Fibroblast of peridontal ligament (primary cell): Measurements from ENCODE around the gene SF3A1.
A peak's percentile ranks its signal among the peaks of the same experiment; 100 is the strongest.
"Not testable (repeated sequence)": the region's sequence is repeated elsewhere in the genome, so short reads cannot be mapped to it uniquely, and the experiment has no call there.

ENCODE experiments used
- DNase-seq: peaks from one replicate; pipeline ENCODE4 v3.0.0-alpha.2; 2010; ENCODE audit errors: extremely low read depth

SF3A1 gene

DNA sequence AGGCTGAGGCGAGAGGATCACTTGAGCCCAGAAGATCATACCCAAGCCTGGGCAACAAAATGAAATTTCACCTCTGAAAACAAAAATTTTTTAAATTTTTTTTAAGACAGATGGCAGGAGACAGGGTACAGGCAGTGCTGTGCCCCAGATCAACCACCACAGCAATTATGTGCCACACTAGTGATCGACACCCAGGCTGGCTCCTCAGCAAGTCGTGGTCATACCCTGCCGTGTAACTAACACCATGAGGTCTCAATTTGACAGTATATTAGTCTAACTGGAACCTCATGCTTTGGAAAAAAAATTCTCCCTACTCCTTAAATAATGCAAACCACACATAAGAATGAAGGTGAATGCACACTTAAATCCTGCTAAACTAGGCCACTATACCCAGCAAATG lies 8.3 kb downstream of the SF3A1 start:
- DNase-seq, result no peak

DNA sequence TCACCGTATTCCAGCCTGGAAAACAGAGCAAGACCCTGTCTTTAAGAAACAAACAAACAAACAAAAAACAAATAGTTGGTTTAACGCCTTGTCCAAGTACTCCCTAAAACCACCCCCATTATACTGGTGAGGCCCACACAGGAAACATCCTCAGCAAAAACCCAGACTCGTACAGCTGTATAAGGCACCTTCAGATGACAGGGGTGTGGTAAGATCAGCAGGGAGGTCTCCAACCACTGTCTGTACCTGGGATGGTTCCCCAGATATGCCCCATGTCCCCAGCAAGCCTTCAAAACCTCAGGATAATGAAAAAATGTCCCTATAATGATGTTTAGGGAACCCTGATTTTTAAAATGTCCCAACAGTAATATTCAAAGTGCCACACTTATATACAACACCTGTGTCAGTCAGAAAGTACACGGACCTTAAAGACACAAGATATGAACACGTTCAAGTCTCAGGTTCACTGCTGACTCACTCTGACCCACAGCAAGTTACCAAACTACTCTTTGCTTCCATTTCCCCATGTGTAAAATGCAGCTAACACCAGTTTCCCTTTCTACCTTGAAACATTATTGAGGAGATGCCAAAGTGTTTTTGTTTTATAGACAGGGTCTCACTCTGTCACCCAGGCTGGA lies 9.3 kb downstream of the SF3A1 start:
- no peak for DNase-seq

DNA sequence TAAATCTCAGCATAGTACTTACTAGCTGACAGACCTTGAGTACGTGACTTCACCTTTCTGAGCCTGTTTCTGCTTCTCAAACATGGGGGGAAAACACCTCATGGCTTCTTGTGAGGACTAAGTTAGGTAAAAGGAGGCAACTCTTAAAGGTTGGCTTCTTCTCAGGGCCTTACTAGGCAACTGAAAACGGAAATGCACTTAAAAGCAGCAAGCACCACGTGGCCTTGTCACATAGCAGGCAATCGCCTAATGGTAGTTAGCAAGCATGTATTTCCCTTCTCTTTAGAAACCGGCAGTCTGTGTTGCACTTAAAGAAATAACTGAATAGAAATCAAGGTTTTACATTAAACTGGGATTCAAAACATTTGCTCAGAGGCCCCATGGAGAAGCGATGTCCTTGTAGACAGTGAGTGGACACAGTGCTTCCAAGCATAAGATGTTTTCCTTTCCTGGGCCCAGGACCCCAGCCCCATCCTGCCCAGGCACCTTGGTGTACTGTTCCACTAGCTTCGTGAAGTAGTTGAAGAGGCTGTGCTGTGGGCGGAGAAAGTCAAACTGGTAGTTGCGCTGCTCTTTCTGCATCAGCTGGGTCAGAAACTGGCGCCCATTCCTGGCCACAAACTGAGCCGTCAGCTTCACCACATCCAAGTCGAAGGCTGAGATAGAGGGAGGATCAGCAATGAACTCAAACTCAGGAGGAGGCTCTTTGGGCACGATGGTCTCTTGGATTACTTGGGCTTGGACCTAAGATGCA lies 12.1 kb downstream of the SF3A1 start:
- no peak for DNase-seq

DNA sequence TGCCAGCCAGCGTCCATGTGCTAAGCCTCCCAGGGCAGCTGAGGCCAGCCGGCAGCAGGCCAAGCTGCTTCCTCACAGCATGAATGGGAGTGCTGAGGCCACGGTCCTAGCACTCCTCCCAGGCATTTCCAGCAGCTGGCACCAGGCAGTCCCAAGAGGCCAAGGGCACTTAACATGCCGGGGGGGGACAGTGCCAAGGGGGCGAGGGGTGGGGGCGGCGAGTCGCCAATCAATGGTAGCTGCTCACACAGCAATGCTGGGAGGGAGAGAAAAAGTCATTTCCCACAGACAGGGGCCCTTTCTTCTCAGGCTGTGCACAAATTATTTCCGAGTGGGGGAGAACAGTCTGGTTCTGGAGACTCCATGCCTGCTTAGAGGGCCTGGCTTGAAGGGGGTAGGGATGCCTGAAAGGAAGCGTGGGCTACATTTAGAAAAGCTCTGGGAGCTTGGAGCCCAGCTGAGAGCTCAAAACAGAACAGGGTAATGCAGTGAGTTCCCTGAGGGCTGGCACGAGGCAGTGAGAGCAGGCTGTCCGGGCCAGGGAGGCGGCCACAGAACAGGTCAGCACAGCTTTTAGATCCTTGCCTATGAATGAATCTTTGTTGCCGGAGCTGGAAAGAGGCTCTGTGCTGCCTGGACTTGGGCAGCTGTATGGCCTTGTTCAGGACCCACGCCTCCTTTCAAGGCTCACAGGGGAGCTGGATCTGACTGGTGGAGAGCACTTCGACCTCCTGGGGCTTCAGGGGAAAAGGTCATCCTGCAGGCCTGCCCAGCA lies 15.6 kb downstream of the SF3A1 start:
- no peak for DNase-seq

DNA sequence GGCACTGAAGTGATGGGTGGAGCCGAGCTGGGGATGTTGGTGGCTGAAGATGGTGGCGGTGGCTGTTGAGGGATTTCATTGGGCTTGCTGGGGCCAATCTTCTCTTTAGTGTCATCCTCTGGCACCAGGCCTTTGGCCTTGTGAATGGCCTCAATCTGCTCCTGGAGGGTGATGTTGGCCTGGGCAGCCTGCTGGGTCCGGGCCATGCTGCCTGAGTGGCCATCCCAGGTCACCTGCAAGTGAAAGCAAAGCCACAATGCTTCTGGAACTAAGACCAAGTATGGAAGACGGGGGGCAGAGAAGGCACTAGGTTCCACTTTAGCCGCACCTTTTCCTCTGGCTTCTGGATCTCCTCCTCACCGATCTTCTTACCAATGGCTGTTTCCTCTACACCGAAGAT lies 17.9 kb downstream of the SF3A1 start:
- DNase-seq, result no peak

DNA sequence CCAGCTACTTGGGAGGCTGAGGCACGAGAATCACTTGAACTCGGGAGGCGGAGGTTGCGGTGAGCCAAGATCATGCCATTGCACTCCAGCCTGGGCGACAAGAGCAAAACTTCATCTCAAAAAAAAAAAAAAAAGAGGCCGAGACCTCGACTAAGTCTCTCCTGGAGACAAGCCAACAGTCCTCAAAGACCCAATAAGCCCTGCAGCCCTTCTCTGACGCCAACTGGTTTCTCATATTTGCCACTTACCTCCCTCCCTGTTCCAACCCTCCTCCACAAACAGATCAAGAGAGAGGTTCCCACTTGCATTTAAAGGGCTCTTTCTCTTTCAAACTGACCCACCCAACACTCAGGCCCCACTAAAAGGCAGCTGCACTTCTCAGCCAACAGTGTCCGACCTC lies 18.4 kb downstream of the SF3A1 start:
- not testable (repeated sequence) for DNase-seq

DNA sequence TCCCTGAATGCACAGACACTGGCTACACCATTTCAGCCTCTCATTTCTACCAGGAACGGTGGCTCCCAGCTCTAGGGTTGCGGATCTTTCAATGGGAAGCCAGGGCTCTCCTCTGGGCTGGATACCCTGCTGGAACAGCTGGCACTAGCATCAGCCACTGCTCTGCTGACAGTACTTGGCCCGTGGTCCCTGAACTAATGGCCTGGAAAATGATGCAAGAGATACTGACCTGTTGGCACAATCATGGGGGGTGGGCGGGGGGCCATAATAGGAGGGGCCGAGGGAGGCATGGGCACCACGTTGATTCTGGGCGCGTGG lies 19.3 kb downstream of the SF3A1 start:
- DNase-seq, result no peak

DNA sequence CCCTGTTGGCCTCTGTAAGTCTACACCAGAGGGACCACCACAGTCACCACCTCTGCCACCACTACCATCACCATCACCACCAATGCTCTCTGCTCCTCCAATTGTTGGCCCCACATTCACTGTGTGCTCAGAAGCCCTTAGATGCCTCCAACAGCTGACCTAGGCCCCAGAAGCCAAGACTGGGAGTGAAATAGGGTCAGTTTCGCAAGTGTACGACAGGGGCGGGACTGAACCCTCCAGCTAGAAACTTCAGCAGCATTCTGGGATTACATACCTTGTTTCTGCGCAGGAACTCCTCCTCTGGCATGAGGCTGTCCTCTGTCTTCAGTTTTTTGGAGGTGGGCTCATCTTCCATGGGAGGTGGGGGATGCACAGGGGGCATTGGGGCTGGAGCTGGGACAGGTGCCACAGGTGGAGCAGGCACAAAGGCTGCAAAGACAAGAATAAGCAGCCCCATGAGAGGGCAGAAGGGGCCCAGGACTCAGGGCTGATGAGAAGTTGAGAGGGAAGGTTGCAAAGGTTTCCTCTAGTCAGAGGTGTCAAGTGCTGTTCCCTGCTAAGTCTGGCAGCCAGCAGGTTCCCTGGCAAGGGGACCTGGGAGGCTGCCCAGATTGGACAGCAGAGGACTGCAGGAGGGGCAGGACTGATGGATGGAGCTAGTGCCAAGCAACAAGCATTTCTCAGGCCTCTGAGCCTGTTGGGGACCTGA lies 19.8 kb downstream of the SF3A1 start:
- no peak for DNase-seq

DNA sequence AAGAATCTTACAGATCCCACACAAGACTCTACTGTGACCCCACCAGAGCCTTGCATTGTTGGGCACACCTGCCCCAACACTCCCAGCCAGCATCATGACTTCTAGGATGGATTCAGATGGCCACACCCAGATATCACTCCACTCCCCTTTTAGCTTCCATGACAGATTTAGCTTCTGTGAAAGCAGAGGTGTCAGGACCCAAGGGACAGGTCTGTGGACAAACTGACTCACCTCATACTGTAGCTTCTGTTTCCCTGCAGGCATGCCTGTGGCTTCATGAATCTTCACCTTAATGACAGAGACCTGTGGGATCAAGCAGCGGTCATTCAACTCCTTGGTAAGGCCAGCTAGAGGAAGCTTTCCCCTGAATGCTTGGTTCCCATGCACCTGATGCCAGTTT lies 21.5 kb downstream of the SF3A1 start:
- no peak for DNase-seq

DNA sequence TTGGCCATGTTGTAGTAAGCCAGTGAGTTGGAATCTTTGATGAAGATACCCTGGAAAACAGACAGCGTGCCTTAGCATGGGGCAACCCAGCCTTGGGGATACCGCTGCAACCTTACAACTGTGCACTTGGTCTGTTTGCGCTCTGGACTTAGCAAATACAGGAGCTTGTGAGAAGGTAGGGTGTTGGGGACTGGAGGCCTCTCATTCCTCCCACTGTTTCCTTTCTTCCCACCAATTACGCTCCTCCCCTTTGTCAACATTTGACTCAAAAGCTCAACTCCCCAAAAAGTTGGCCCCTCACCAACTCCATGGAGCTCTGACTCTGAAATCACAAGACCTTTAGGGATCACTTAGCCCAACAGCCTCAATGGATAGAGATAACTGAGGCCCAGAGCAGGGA lies 22.0 kb downstream of the SF3A1 start:
- DNase-seq, result no peak

DNA sequence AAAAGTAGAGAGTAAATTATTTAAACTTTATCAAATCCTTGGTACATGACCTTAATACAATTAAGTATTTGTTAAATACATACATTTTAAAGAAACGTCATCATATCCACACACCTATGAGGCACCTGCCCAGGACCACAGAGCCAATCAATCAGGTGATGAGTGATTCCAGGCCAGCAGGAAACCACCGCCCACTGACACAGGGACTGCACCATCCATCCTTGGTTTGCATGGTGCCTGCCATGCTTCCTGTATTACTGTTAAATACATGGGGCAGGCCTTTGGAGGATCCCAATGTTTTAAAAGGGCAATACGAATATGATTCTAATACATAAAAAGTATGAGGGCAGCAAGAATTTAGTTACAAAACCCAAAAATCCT lies 23.0 kb downstream of the SF3A1 start:
- no peak for DNase-seq

DNA sequence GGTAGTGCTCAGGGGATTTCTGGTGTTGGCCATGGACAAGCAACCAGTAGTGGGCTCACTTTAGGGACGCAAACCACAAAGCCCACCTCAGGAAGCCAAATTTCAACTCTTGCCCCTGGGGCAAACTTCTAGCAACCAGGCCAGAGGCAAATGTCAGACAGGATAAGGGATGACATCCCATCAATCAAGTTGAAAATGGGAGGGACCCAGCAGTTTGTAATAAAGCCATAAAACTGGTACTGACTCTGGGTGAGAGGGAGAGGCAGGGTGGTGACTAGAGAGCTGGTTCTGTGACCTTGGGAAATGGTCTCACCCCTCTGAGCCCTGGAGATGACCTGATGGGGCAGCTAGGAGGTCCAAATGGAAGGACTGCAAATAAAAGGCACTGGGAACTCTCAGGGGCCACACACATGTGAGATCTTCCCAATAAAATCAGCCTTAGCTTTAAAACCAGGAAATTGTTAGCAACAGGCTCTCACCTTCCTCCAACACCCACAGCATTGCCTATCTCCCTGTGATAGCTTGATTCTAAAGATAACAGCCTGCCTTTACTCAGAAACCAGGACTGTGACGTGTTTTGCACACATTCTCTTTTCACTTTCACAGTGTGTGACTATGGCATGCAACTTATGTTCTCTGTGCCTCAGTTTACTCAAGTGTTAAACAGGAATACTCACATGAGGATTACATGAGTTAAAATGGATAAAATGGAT lies 23.5 kb downstream of the SF3A1 start:
- no peak for DNase-seq

DNA sequence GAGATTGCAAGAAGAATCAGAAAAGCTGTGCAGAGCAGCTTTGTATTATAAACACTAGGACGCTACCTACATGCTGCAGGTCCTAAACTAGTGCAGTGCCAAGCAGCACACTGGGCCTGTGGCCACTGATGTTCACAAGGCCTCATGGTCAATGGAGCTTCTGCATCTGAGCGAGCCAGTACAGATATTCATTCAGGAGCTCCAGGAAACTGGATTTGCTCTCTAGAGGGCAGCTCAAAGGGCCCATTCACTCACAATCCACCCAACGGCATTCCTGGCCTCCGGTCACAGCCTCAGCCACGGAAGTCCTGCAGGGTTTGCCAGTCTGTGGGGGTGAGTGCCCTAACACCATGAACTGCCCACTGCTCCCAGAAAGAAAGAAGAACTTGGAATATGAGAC lies 24.1 kb downstream of the SF3A1 start:
- no peak for DNase-seq

DNA sequence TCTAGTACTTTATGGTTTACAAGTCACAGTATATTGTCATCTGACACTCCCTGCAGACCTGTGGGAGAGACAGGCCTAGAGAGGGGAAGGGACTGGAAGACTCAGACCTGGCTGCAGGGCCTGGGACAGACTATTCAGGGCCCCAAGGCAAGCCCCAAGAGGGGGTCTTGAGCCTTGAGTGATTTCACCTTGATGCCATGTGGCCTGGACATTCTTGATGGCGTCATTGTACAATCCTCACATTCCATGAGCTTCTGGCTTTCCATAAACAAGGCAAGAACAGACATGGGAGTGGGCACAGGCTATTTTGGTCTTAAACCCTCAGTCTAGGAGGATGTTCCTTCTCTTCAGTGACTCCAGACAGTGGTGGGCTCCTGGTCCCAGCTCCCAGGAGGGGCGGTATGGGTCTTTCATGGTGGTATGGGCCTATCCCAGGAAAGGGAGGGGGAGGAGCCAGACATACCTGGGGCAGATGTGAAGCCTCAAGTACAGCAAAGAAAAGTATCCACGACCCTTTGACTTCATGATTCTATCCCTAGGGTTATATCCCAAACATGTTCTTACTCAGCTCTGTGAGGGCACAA lies 28.1 kb downstream of the SF3A1 start:
- peak; percentile 29 for DNase-seq

DNA sequence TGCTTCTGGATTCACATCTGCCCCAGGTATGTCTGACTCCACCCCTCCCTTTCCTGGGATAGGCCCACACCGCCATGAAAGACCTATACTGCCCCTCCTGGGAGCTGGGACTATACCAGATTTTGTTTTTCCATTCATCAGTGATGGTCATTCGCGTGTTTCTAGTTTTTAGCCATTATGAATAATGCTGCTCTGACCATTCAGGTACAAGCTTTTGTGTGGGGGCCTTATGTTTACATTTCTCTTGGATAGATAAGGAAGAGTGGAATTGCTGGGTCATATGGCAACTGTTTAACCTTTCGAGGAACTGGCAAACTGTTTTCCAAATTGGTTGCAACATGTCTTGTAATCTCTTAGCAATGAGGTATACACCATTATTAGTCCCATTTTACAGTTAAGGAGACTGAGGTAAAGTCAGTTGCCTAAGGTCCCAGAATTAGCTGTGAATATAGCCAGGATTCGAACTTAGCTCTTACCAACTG lies 28.8 kb downstream of the SF3A1 start:
- DNase-seq, result no peak

DNA sequence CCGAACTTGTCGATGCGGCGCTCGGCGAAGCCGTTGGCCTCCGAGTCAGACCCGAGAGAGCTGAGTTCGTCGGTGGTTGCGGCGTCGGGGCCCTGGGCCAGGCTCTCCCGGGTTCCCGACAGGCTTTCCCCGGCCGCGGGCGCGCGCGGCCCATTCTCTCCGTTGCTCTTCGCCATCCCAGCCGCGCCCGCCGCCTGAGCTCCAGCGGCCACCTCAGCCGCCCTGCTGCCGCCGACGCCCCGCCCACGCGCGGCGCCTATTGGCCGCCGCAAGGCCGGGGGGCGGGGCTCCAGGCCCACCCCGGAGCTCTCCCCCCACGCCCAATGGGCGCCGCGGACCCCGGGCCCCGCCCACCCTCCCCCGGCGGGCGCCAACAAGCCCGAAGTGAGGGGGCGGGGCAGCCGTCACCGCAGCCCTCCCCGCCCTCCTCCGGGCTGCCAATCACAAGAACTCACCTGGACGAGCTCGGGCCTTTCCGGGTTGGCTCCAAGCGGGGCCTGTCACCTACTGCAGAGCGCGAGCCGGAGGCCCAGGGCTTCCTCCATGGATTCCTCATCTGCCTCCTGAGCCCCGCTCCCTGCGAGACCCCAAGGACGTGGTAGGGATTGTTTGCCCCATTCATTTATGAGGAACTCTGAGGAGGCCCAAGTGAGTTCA lies 29.9 kb downstream of the SF3A1 start, which contains the start of gene TBC1D10A:
TBC1D10A (minus strand) TSS at position 236 of the 657 bp plus-strand sequence; CDS start at position 176, 60 bp downstream.
- peak; percentile 70 for DNase-seq

DNA sequence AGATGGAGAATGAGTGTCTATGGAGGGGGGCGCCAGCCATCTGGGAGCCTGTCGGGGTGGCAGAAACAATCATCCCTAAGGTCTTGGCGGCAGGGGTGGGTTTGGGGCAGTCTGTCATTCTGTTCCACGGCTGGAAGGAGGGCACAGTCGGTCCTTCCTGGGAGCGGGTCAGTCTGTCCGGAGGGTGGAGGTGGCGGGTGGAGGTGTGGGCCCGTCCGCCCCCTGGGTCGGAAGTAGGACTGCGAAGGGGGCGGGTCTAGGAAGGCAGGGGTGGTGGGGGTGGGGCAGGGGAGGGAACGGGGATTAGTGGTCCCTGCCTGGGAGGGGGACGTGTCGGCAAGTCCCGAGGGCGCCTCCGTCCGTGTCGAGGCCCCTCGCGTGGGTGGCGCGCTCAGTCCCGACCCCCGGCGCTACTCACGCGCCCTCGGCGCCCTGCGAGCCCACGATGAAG lies 30.4 kb downstream of the SF3A1 start:
- no peak for DNase-seq

DNA sequence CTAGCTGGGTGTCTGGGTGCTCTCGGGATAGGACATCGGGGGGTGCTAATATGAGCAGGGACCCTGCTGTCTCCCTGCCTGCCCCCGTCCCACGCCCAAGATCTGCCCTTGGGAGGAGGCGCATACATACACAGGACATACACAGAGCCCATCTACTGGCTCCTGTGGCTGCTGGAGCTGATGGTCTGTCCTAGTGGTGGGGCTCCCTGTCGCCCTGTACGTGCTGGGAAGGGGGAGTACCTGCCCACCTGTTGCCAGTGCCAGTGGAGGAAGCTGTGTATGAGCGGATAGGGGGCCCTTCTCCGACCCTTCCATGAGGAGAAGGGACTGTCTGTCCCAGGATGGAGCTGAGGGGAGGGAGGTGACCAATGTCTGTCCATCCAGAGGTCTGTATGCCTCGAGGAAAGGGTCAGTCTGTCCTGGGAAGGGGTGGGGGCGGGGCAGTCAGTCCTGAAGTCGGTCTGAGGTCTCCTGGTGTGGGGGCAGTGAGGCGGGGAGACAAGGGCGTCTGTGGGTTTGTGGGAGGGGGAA lies 30.9 kb downstream of the SF3A1 start:
- no peak for DNase-seq

DNA sequence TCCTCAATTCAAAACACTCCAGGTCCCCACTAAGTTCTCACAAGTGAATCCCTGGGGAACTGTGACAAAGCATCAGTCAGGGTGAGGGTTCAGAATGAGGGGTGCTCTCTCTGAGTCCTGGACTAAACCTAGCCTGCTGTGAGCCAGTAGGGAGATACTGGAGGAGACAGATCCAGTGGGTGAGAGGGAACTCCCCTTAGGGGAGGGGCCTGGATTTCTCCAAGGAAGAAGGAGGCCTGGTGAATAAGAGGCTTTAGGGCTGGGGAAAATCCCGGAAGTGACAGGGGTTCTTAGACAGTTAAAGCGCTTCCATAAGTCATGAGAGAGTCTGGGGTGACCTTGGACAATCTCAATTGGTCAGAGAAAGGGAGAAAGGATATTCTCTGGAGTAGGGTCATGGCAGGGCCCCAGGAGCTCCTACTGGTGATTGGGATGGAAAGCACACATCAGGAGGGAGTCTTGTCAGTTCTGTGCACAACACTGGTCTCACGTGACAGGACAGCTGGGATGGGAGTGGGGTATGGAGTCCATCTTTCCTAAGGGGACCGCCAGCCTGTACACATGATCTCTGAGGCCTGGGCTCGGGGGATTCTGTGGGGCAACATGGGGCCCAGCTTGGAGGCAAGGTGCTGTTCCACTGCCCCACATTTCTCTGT lies 31.5 kb downstream of the SF3A1 start:
- DNase-seq, result peak; percentile 85
